ENCODE measurements around the gene AZI2.

Gene AZI2

GRCh38 chr3:28347374-28348264 is 1.0 kb downstream of the AZI2 start:
- no peak for DNase-seq (ENCODE audit: low read depth)
- H3K4me3 ChIP-seq (ENCODE audit: low read depth, low read length), result peak overlapping the region; percentile 72
- TF ChIP-seq CTCF (IDR thresholded peaks at IDR 0.05; ENCODE audit: low read depth, low read length, missing control alignments), result no peak

- DNase-seq (ENCODE audit: low read depth), result no peak
- no peak for TF ChIP-seq CTCF (IDR thresholded peaks at IDR 0.05; ENCODE audit: low read depth, low read length, missing control alignments)
- no peak overlapping the region for H3K4me3 ChIP-seq (ENCODE audit: low read depth, low read length)
Observed at GRCh38 chr3:28345690-28346089, 2.9 kb downstream of the AZI2 start.

- TF ChIP-seq CTCF (IDR thresholded peaks at IDR 0.05; ENCODE audit: low read depth, low read length, missing control alignments), result no peak
- no peak for DNase-seq (ENCODE audit: low read depth)
- H3K4me3 ChIP-seq (ENCODE audit: low read depth, low read length), result no peak overlapping the region
Observed at GRCh38 chr3:28343144-28343543, 5.5 kb downstream of the AZI2 start.

- no peak overlapping the region for H3K4me3 ChIP-seq (ENCODE audit: low read depth, low read length)
- DNase-seq (ENCODE audit: low read depth), result no peak
- no peak for TF ChIP-seq CTCF (IDR thresholded peaks at IDR 0.05; ENCODE audit: low read depth, low read length, missing control alignments)
Observed at GRCh38 chr3:28337230-28337629, 11.4 kb downstream of the AZI2 start.

- TF ChIP-seq CTCF (IDR thresholded peaks at IDR 0.05; ENCODE audit: low read depth, low read length, missing control alignments), result no peak
- no peak overlapping the region for H3K4me3 ChIP-seq (ENCODE audit: low read depth, low read length)
- no peak for DNase-seq (ENCODE audit: low read depth)
Observed at GRCh38 chr3:28335246-28335645, 13.4 kb downstream of the AZI2 start.

- H3K4me3 ChIP-seq (ENCODE audit: low read depth, low read length), result no peak overlapping the region
- no peak for DNase-seq (ENCODE audit: low read depth)
- no peak for TF ChIP-seq CTCF (IDR thresholded peaks at IDR 0.05; ENCODE audit: low read depth, low read length, missing control alignments)
Observed at GRCh38 chr3:28334552-28334951, 14.1 kb downstream of the AZI2 start.
